Body of pancreas (tissue), 4 donors: Measurements from ENCODE around the gene PDCD4.

Experiments used
- POLR2A ChIP-seq, 3 donors: fragments of 450-650 bp; IDR thresholded peaks; one replicate each; pipeline ENCODE4 v1.6.1; 2016; ENCODE audit warnings: antibody characterized with exemption in 3 of 3, mild to moderate bottlenecking in 2 of 3
- TF ChIP-seq, protein P1 (sequence below), 7 experiments: fragments of 450-650 bp in 4 of 7; fragments of 200-600 bp in 3 of 7; sonication (generic) in 3 of 7; IDR thresholded peaks; one replicate each; pipeline ENCODE4 v1.5.1; 2016 to 2019; ENCODE audit warnings: antibody characterized with exemption in 7 of 7

GRCh38 chr10:110835841-110836240 lies 35.9 kb upstream of the PDCD4 start:
- TF ChIP-seq, protein P1, sequence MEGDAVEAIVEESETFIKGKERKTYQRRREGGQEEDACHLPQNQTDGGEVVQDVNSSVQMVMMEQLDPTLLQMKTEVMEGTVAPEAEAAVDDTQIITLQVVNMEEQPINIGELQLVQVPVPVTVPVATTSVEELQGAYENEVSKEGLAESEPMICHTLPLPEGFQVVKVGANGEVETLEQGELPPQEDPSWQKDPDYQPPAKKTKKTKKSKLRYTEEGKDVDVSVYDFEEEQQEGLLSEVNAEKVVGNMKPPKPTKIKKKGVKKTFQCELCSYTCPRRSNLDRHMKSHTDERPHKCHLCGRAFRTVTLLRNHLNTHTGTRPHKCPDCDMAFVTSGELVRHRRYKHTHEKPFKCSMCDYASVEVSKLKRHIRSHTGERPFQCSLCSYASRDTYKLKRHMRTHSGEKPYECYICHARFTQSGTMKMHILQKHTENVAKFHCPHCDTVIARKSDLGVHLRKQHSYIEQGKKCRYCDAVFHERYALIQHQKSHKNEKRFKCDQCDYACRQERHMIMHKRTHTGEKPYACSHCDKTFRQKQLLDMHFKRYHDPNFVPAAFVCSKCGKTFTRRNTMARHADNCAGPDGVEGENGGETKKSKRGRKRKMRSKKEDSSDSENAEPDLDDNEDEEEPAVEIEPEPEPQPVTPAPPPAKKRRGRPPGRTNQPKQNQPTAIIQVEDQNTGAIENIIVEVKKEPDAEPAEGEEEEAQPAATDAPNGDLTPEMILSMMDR (IDR thresholded peaks at IDR 0.05) = no peak
- TF ChIP-seq POLR2A (IDR thresholded peaks at IDR 0.05) = no peak
